T-helper 2 cell treated with Interferon-gamma antibody and Interleukin-4, amounts not matched to agents 5 μg/mL and 100 μg/mL, for 36 hours (primary cell): ENCODE measurements around the gene TMA7B.
"Not testable (repeated sequence)": the region's sequence is repeated elsewhere in the genome, so short reads cannot be mapped to it uniquely, and the experiment has no call there.

Experiments used
- DNase-seq: peaks from one replicate; pipeline ENCODE4 v3.0.0; 2021; ENCODE audit warnings: low spot score
- H3K27ac Mint-ChIP-seq: one replicate; pipeline ENCODE4 v1.8.0; 2021; ENCODE audit warnings: mild to moderate bottlenecking, mixed read lengths
- H3K27me3 Mint-ChIP-seq: one replicate; pipeline ENCODE4 v1.8.0; 2021; ENCODE audit warnings: low read depth, mixed read lengths
- H3K36me3 Mint-ChIP-seq: one replicate; pipeline ENCODE4 v1.8.0; 2021; ENCODE audit warnings: low read depth, mixed read lengths
- H3K4me1 Mint-ChIP-seq: one replicate; pipeline ENCODE4 v1.8.0; 2021; ENCODE audit warnings: low read depth, mixed read lengths
- H3K4me3 Mint-ChIP-seq: one replicate; pipeline ENCODE4 v1.8.0; 2022; ENCODE audit warnings: mild to moderate bottlenecking, moderate library complexity, mixed read lengths
- H3K9me3 Mint-ChIP-seq: one replicate; pipeline ENCODE4 v1.8.0; 2021; ENCODE audit warnings: mixed read lengths

TMA7B gene

DNA sequence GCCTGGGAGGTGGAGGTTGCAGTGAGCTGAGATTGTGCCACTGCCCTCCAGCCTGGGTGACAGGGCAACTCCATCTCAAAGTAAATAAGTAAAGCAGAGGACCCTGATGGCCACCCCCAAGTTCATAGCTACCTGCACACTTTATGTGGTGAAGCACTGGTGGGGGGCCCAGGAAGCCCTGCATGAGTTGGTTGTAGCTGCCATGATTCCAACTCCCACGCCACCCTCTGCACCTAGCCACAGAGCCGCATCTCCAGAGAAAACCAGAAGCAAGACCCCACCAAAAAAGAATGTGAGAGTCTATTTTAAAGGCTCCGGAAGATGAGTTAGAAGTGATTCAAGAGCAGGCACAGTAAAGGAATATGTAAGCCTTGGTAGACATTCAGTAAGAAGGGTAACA is 20.4 kb upstream of the TMA7B start:
- DNase-seq: no peak
- Mint-ChIP-seq H3K9me3 (no peaks in the 10 kb centered on the region), H3K27me3 (no peaks in the 10 kb centered on the region), H3K4me3 (peak overlapping the region; percentile 31), H3K27ac (peak overlapping the region; percentile 70), H3K36me3 (peaks cover 67% of the 10 kb centered on the region), H3K4me1 (peaks cover 90% of the 10 kb centered on the region)

DNA sequence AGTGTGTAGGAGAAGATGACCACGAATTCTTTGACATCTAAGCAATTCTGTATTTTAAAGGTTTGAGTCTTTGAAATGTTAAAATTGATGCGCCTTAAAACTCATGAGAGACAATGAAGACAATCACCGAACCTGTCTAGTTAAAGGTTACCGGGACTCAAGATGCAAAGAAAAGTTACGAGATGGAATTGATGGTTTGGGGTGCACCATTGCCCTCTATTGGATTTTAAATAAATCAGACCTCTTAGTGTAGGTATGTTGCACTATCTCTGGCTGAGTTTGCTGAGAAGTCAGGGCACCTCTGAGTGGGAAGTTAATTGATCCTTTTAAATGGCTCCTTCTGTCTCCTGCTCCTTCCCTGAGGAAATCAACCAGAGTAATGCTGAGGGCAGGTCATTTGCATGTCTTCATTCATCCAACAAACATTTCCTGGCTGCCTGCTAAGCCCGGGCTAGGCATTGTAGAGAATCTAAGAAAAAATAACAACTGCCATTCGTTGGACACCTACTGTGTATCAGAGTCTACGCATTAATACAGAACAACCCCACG is 19.4 kb upstream of the TMA7B start:
- Mint-ChIP-seq H3K36me3 (peaks cover 68% of the 10 kb centered on the region), H3K4me1 (peaks cover 89% of the 10 kb centered on the region), H3K27ac (peak overlapping the region; percentile 39), H3K4me3 (no peak overlapping the region), H3K27me3 (no peaks in the 10 kb centered on the region), H3K9me3 (no peaks in the 10 kb centered on the region)
- no peak for DNase-seq

DNA sequence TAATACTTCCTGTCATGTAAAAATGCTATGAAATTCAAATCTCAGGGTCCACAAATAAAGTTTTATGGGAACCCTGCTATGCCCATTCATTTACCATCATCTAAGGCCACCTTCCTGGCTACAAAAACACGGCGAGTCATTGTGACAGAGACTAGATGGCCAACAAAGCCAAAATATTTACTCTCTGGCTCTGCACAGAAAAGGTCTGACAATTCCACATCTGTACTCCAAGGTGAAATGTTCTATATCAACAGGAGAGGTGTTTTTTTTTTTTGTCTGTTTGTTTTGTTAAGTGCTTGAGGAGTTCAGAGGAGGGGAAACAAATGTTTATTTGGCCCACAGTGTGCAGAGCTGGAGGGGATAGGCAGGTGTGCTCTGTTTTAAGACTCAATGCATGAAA is 18.6 kb upstream of the TMA7B start:
- peaks cover 88% of the 10 kb centered on the region for H3K4me1 Mint-ChIP-seq
- H3K4me3 Mint-ChIP-seq: peak overlapping the region; percentile 24
- H3K9me3 Mint-ChIP-seq: no peaks in the 10 kb centered on the region
- H3K36me3 Mint-ChIP-seq: peaks cover 66% of the 10 kb centered on the region
- peak overlapping the region; percentile 69 for H3K27ac Mint-ChIP-seq
- no peaks in the 10 kb centered on the region for H3K27me3 Mint-ChIP-seq
- DNase-seq: no peak

DNA sequence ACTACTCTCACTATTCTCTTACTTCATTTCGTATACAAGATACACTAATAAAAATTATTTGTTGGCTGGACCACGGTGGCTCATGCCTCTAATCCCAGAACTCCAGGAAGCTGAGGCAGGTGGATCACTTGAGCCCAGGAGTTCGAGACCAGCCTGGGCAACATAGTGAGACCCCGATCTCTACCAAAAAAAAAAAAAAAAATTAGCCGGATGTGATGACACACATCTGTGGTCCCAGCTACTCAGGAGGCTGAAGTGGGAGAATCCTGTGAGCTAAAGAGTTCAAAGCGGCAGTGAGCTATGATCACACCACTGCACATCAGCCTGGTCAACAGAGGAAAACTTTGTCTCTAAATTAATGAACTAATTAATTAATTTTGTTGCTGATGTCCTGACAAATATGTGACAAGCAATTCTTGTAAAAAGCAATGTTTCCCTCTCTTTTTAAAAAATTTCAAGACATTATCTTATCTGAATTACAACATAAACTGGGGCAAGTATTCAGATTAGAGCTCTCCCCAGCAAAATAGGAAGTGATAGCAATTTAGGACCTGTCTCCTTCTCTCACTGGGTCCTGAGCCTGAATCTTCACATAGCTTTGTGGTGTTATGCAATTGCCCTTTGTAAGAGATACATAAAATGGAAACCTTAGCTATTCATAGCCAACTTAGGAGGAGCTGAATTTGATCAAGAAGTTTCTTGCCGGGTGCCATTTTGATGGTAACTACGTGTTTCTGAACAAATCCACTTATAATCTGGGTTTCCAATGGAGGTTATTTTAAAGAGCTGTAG is 17.6 kb upstream of the TMA7B start:
- no peaks in the 10 kb centered on the region for H3K27me3 Mint-ChIP-seq
- peaks cover 86% of the 10 kb centered on the region for H3K4me1 Mint-ChIP-seq
- no peaks in the 10 kb centered on the region for H3K9me3 Mint-ChIP-seq
- peak overlapping the region; percentile 71 for H3K4me3 Mint-ChIP-seq
- H3K27ac Mint-ChIP-seq: peak overlapping the region; percentile 76
- no peak for DNase-seq
- H3K36me3 Mint-ChIP-seq: peaks cover 72% of the 10 kb centered on the region

DNA sequence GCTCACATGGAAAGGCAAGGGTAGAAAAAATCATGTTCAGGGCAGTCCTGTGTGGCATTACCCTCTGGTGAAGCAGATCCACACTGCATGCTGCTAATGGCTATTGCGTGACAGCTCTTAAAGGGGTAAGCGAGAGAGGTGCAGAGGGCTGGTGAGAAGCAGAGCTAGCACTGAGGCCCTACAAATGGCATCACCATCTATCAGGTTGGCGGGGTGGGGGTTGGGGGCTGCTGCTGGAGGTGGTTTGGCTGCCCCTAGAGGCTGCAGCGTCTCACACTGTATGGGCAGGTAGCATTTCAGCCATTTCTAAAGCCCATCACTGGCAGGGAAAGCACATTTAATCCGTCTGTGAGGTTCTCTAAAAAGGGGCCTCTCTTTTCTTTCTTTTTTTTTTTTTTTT is 16.9 kb upstream of the TMA7B start:
- H3K27ac Mint-ChIP-seq: peak overlapping the region; percentile 76
- peaks cover 71% of the 10 kb centered on the region for H3K36me3 Mint-ChIP-seq
- H3K27me3 Mint-ChIP-seq: no peaks in the 10 kb centered on the region
- no peaks in the 10 kb centered on the region for H3K9me3 Mint-ChIP-seq
- DNase-seq: no peak
- peaks cover 81% of the 10 kb centered on the region for H3K4me1 Mint-ChIP-seq
- H3K4me3 Mint-ChIP-seq: peak overlapping the region; percentile 71

DNA sequence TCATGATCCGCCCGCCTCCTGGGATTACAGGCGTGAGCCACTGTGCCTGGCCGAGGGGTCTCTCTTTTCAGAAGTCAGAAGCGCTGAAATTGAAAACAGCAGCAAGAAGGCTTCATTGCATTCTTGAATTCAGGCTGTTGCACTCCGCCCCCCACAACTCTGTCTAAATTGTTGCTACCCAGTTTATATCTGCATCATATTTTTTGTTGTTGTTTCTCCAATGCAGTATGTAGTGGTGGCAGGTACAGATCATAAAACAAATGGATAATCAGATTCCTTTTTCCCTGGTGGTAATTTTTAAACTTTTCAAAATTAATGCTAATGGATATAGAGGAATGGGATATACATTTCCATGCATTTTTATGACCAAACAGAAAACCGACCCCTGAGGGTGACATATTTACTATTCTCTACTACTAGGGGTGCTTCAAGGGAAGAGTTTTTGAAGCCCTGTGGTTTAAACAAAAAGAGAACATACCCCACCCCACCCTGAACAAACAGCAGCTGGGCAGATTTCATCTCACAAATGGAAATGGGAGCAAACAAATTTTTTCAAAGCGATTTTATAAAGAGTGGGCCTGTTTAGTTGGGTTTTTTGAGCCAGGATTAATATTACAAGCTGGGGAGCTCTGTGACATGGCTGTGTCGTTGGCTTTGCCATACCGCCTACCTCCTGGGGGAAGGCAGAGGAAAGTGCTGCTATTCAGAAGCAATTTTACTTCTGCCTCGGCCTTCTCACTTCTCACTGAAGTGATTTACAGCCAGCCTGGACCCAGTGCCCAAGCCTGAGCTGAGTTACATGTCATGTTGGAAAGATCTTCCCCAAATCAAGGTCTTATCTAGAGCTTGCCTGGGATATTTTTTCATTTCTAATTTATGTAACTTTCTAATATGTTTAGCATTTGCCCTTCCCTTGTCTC is 16.0 kb upstream of the TMA7B start:
- peak overlapping the region; percentile 76 for H3K27ac Mint-ChIP-seq
- no peak for DNase-seq
- peaks cover 73% of the 10 kb centered on the region for H3K36me3 Mint-ChIP-seq
- H3K9me3 Mint-ChIP-seq: no peaks in the 10 kb centered on the region
- peak overlapping the region; percentile 71 for H3K4me3 Mint-ChIP-seq
- H3K27me3 Mint-ChIP-seq: no peaks in the 10 kb centered on the region
- peaks cover 81% of the 10 kb centered on the region for H3K4me1 Mint-ChIP-seq

DNA sequence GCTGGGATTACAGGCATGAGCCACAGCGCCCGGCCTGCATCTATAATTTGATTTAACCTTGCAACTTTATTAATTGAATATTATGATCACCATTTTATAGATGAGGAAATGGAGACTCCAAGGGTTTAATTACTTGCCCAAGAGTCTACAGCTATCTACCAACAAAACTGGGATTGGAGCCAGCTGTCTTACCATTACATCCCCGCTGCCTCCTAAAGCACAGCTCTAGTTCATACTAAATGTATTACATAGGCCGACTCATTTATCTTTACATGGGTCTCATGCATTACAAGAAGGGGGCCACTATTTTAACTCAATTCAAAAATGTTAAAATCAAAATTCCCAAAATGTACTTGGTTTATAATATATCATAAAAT is 14.1 kb upstream of the TMA7B start:
- H3K36me3 Mint-ChIP-seq: peaks cover 79% of the 10 kb centered on the region
- DNase-seq: no peak
- no peaks in the 10 kb centered on the region for H3K9me3 Mint-ChIP-seq
- no peak overlapping the region for H3K27ac Mint-ChIP-seq
- no peaks in the 10 kb centered on the region for H3K27me3 Mint-ChIP-seq
- H3K4me1 Mint-ChIP-seq: peaks cover 84% of the 10 kb centered on the region
- H3K4me3 Mint-ChIP-seq: no peak overlapping the region

DNA sequence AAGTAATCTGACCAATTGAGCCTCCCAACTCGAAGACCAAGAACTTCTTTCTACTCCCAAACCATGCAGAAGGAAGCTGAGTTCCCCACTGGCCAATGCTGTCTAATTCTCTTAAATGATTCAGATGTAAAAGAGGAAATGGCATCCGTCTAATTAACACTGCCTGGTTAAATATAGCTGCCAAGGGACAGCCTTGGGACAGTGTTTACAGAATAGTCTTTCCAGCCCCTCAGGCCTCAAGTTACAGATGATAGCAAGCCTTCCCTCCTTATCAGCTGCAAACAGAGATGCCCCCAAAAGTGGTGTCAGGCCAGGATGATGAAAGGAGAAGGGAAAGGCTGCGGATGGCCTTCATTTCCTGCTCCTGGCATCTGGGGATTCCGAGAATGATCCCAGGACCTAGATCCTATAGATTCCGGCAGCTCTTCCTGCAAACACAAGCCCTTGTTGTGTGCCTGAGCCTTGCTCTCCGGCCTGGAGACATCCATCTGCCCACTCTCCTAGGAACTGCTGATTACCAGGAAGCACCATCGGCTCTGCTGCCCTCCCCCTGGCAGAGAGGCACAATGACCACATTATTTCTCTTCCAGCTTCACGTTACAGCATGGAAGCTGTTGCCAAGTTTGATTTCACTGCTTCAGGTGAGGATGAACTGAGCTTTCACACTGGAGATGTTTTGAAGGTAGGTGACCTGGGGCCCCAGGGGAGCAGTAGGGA is 13.5 kb upstream of the TMA7B start:
- Mint-ChIP-seq H3K36me3 (peaks cover 79% of the 10 kb centered on the region), H3K4me3 (peak overlapping the region; percentile 46), H3K27me3 (no peaks in the 10 kb centered on the region), H3K27ac (no peak overlapping the region), H3K9me3 (no peaks in the 10 kb centered on the region), H3K4me1 (peaks cover 86% of the 10 kb centered on the region)
- DNase-seq: no peak

DNA sequence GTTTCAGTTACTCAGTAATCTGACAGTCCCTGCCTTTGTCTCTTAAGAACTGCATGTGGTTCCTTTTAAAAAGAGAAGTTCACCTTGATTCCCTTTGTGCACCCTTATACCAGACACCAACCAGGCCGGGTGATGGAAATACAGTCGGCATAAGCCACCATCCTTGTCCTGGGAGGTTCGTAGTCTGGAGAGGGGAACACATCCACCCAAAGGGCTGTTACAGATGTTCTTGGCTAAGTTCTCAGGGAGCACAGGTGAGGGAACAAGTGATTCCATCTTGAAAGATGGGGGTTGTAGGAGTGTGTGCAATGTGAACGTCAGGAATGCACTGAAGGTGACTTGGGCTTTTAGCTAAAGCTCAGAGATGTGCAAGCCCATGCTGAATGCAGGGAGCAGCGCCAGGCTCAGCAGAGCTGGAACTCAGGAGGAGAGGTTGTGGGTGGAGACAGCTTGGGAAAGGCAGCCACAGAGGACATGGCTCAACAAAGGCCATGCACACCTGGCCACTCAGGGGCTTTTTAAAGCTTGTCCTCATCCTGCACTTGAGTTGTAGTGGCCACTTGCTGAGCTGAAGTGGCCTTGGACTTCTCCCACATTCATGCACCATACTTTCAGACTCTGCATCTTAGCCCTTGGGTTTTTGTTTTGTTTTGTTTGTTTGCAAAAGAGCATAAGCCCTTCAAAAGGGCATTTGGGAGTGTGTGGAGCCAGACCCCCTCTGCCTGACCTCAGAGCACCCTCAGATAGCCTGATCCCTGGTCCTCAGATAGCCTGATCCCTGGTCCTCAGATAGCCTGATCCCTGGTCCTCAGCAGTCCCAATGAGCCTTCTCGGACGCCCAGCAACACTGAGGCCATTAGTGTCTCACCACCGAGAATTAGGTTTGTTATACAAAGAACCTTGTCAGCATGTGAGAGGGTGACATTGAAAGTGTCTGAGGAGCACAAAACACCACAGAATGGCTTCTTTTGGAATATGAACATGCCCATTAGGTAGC is 12.7 kb upstream of the TMA7B start:
- Mint-ChIP-seq H3K27ac (no peak overlapping the region), H3K9me3 (no peaks in the 10 kb centered on the region), H3K4me1 (peaks cover 85% of the 10 kb centered on the region), H3K27me3 (no peaks in the 10 kb centered on the region), H3K4me3 (peak overlapping the region; percentile 46), H3K36me3 (peaks cover 81% of the 10 kb centered on the region)
- DNase-seq: no peak

DNA sequence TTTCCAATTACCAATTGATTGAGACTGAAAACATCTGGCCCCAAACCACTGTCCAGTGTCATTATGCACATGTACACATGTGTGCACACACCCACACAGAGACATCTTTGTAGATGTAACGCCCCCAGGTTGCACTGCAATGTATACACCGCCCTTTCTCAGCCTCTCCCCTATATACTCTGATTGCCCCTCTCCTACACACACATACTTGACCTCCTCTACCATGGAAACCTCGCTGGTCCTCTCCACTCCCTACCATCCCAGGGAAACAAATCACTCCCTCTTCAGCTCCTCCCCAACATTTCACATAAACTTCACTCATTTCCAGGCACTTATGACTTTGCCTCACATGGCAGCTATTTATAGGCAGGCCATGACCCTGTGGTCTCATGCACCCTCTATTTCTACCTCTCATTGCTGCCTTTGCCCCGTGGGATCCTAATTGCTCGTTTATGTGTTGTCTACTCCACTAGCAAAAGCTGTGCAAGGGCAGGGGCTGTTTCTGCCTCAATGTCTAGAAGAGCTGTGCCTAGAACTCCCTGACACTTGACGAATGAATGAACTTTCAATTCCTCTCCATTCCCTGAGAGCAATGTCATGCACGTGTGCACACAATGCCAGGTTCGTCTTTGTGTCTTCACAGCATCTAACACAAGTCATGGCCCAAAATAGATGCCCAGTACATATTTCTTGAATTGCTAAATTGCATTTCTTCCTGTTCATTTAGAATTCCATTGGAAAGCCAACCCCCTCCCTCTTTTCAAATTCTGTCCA is 10.0 kb upstream of the TMA7B start:
- Mint-ChIP-seq H3K9me3 (no peaks in the 10 kb centered on the region), H3K36me3 (peaks cover 86% of the 10 kb centered on the region), H3K27me3 (no peaks in the 10 kb centered on the region), H3K4me1 (peaks cover 82% of the 10 kb centered on the region), H3K4me3 (peak overlapping the region; percentile 70), H3K27ac (peak overlapping the region; percentile 13)
- DNase-seq: no peak

DNA sequence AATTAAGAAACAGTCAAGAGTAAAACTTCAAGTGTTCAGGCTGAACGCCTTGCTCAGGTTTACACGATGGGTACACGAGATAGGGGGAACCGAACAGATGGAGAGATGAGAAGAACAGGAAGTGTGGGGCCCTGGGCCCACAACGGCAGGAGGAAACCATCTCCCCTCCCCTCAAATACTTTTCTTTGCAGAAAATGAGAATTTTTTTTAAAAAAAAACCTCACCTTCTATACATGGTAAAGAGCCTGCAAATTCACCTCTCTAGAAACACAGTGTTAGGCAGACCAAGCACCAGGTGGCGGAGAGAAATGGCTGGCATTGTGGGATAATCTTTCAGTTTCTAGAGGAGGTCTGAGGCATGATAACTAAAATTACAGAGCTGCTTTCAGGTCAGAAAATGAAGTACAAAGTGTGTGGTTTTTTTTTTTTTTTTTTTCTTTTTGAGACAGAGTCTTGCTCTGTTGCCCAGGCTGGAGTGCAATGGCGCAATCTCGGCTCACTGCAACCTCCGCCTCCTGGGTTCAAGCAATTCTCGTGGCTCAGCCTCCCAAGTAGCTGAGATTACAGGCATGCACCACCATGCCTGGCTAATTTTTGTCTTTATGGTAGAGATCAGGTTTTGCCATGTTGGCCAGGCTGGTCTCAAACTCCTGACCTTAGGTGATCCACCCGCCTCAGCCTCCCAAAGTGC is 8.4 kb upstream of the TMA7B start:
- peak overlapping the region; percentile 60 for H3K27ac Mint-ChIP-seq

DNA sequence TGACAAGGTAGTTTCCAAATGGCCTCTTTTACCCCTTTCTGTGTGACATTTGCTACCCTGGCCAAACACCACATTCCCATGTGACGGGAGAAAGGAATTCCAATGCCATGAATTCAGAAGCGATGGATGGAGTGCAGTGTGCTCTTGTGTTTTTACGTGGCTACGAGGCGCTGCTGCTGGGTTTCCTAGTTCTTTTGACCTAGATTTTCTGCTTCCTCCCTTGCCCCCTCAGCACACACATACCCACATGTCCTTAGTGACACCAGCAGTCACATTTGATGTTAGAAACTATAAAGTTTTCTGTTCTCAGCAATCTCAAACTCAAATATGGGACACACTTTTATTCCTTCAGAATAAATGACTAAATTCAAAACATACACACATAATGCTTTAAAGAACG is 7.8 kb upstream of the TMA7B start:
- Mint-ChIP-seq H3K27me3 (no peaks in the 10 kb centered on the region), H3K27ac (peak overlapping the region; percentile 60), H3K4me1 (peaks cover 79% of the 10 kb centered on the region), H3K36me3 (peaks cover 87% of the 10 kb centered on the region), H3K4me3 (peak overlapping the region; percentile 70), H3K9me3 (no peaks in the 10 kb centered on the region)
- DNase-seq: no peak

More for the DNA sequence above, 8.4 kb upstream of the TMA7B start:
- peaks cover 87% of the 10 kb centered on the region for H3K36me3 Mint-ChIP-seq
- peaks cover 79% of the 10 kb centered on the region for H3K4me1 Mint-ChIP-seq
- not testable (repeated sequence) for H3K27me3 Mint-ChIP-seq, H3K9me3 Mint-ChIP-seq, DNase-seq
- H3K4me3 Mint-ChIP-seq: peak overlapping the region; percentile 70
